ENCODE results near the gene COL23A1.

COL23A1 gene

GRCh38 chr5:178454821-178455479 lies 135.2 kb downstream of the COL23A1 start:
- H3K9me3 ChIP-seq: no peaks in the 10 kb centered on the region
- no peak for TF ChIP-seq CTCF (IDR thresholded peaks at IDR 0.05)
- no peaks in the 10 kb centered on the region for H3K36me3 ChIP-seq
- peaks cover 8 to 14% of the 10 kb centered on the region in 2 experiments for H3K4me1 ChIP-seq (ENCODE audit: control insufficient read depth in 1 of 2, insufficient read depth in 1 of 2, low read depth in 1 of 2, low read length in 1 of 2)
- no peak overlapping the region for H3K4me3 ChIP-seq (ENCODE audit: low read depth in 1 of 2, low read length in 1 of 2)
- H3K27me3 ChIP-seq: no peaks in the 10 kb centered on the region
- no peak overlapping the region for H3K27ac ChIP-seq

- no peak for TF ChIP-seq CTCF (IDR thresholded peaks at IDR 0.05)
- peaks cover 15 to 21% of the 10 kb centered on the region in 2 experiments for H3K4me1 ChIP-seq (ENCODE audit: control insufficient read depth in 1 of 2, insufficient read depth in 1 of 2, low read depth in 1 of 2, low read length in 1 of 2)
- no peak overlapping the region for H3K27ac ChIP-seq
These were observed 135.9 kb downstream of the COL23A1 start for GRCh38 chr5:178454303-178454702.

DNA sequence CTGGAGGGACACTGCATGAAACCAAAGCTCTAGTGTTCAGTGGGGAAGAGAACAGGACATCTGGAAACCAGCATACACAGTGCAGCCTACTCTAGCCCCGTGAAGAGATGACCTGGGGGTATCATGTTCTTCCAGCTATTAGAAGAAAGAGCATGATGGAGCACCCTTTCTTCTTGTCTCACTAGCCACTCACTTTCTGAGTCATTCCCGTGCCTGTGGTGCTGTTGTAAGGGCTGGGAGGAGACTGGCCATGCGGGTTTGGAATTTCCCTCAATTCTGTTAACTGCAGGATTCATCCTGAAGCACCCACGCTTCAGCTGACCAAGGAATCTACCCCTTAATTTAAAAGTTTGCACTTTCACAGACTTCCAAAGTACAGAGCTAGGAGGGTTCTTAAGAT lies 137.0 kb downstream of the COL23A1 start:
- TF ChIP-seq CTCF (IDR thresholded peaks at IDR 0.05): no peak
- no peaks in the 10 kb centered on the region for H3K36me3 ChIP-seq

More at GRCh38 chr5:178454303-178454702, 135.9 kb downstream of the COL23A1 start:
- Histone ChIP-seq H3K27me3 (no peaks in the 10 kb centered on the region), H3K4me3 (ENCODE audit: low read depth in 1 of 2, low read length in 1 of 2) (no peak overlapping the region), H3K9me3 (no peaks in the 10 kb centered on the region), H3K36me3 (no peaks in the 10 kb centered on the region)

GRCh38 chr5:178450121-178451028 lies 139.8 kb downstream of the COL23A1 start:
- Histone ChIP-seq H3K36me3 (no peaks in the 10 kb centered on the region), H3K27me3 (no peaks in the 10 kb centered on the region), H3K9me3 (no peaks in the 10 kb centered on the region), H3K27ac (peak overlapping the region; percentile 62), H3K4me1 (ENCODE audit: control insufficient read depth in 1 of 2, insufficient read depth in 1 of 2, low read depth in 1 of 2, low read length in 1 of 2) (peaks cover 20 to 26% of the 10 kb centered on the region in 2 experiments), H3K4me3 (ENCODE audit: low read depth in 1 of 2, low read length in 1 of 2) (peak overlapping the region; percentile 55)
- TF ChIP-seq CTCF (IDR thresholded peaks at IDR 0.05): no peak

More for the DNA sequence above, 137.0 kb downstream of the COL23A1 start:
- Histone ChIP-seq H3K27me3 (no peaks in the 10 kb centered on the region), H3K4me3 (ENCODE audit: low read depth in 1 of 2, low read length in 1 of 2) (no peak overlapping the region), H3K9me3 (no peaks in the 10 kb centered on the region), H3K27ac (peak overlapping the region; percentile 5), H3K4me1 (ENCODE audit: control insufficient read depth in 1 of 2, insufficient read depth in 1 of 2, low read depth in 1 of 2, low read length in 1 of 2) (peaks cover 20 to 26% of the 10 kb centered on the region in 2 experiments)

- Histone ChIP-seq H3K27me3 (no peaks in the 10 kb centered on the region), H3K4me1 (ENCODE audit: control insufficient read depth in 1 of 2, insufficient read depth in 1 of 2, low read depth in 1 of 2, low read length in 1 of 2) (peaks cover 20 to 26% of the 10 kb centered on the region in 2 experiments), H3K36me3 (no peaks in the 10 kb centered on the region), H3K4me3 (ENCODE audit: low read depth in 1 of 2, low read length in 1 of 2) (peak overlapping the region; percentile 55), H3K27ac (peak overlapping the region; percentile 62), H3K9me3 (no peaks in the 10 kb centered on the region)
- no peak for TF ChIP-seq CTCF (IDR thresholded peaks at IDR 0.05)
These were observed 140.8 kb downstream of the COL23A1 start for GRCh38 chr5:178449163-178450070.

Measured in neutrophil (primary cell).